ENCODE data around the gene PSME4. TPM values are rescaled to one million over a fixed set of nuclear protein-coding genes. Genes with fewer than 3 reads are reported as not detected.

PSME4 gene
- total RNA-seq, 4 donors from 2014 or later: 144 to 247 (median 162) TPM

GRCh38 chr2:53877112-53877511, 93.7 kb downstream of the PSME4 start:
- DNase-seq (no peak), ATAC-seq (no peak)
- in situ Hi-C loops (cut with MboI; ENCODE audit: low sequenced_read_pairs in 4 of 4) (no loop called here), intact Hi-C loops (cut with DNase I; ENCODE audit: low total_unique reads) (no loop called here)
- Histone ChIP-seq H3K27me3 (no peaks in the 10 kb centered on the region), H3K4me1 (peaks cover 13 to 21% of the 10 kb centered on the region in 2 donors), H3K27ac (peak overlapping the region; percentile 26 to 81 (median 69)), H3K36me3 (peaks cover 0 to 50% of the 10 kb centered on the region in 2 donors), H3K9me3 (no peaks in the 10 kb centered on the region), H3K4me3 (no peak overlapping the region)
- no peak for TF ChIP-seq CTCF (IDR thresholded peaks at IDR 0.05 in 4 of 5, conservative IDR thresholded peaks at IDR 0.05 in 1 of 5)
- no peak for TF ChIP-seq POLR2A (IDR thresholded peaks at IDR 0.05)

- Histone ChIP-seq H3K36me3 (peaks cover 0 to 52% of the 10 kb centered on the region in 2 donors), H3K9me3 (no peaks in the 10 kb centered on the region), H3K27me3 (no peaks in the 10 kb centered on the region), H3K4me3 (no peak overlapping the region), H3K27ac (peak overlapping the region; percentile 58 to 81 (median 72)), H3K4me1 (peaks cover 7 to 20% of the 10 kb centered on the region in 2 donors)
- TF ChIP-seq CTCF (IDR thresholded peaks at IDR 0.05 in 4 of 5, conservative IDR thresholded peaks at IDR 0.05 in 1 of 5) (no peak), POLR2A (IDR thresholded peaks at IDR 0.05) (no peak)
- in situ Hi-C loops (cut with MboI; ENCODE audit: low sequenced_read_pairs in 4 of 4): no loop called here
- ATAC-seq (peak; percentile 84 to 86), DNase-seq (peak; percentile 57 to 72)
- intact Hi-C loops (cut with DNase I; ENCODE audit: low total_unique reads): no loop called here
Measured at GRCh38 chr2:53874401-53874950, 96.3 kb downstream of the PSME4 start.

DNA sequence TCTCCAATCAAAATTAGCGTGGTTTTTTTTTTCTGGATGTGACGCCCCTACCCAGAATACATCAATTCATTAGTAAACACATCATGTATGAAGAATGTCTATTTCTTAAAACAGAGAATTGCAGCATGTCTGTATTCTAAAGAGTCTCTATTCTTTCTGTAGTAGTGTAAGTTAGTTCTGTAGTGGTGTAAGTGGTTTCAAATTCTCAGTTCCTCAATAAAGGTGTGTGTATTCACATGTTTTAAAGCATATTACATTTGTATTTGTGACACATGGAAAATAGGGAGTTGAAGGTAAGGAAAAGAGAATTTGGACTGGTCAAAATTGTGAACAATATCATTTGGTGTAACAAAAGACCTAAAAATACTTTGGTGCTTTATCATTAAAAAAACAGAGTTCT, 103.0 kb downstream of the PSME4 start:
- H3K4me3 ChIP-seq: no peak overlapping the region
- no peak for DNase-seq
- H3K36me3 ChIP-seq: peaks cover 0 to 55% of the 10 kb centered on the region in 2 donors
- no peak for ATAC-seq
- intact Hi-C loops (cut with DNase I; ENCODE audit: low total_unique reads): no loop called here
- peaks cover 3 to 35% of the 10 kb centered on the region in 2 donors for H3K4me1 ChIP-seq
- H3K27ac ChIP-seq: peak overlapping the region; percentile 50 to 75 (median 59)
- H3K27me3 ChIP-seq: no peaks in the 10 kb centered on the region
- no peaks in the 10 kb centered on the region for H3K9me3 ChIP-seq
- in situ Hi-C loops (cut with MboI; ENCODE audit: low sequenced_read_pairs in 4 of 4): no loop called here
- TF ChIP-seq POLR2A (IDR thresholded peaks at IDR 0.05) (no peak), CTCF (IDR thresholded peaks at IDR 0.05 in 4 of 5, conservative IDR thresholded peaks at IDR 0.05 in 1 of 5) (no peak)

GRCh38 chr2:53867169-53867568, 103.6 kb downstream of the PSME4 start:
- no peak overlapping the region for H3K4me3 ChIP-seq
- in situ Hi-C loops (cut with MboI; ENCODE audit: low sequenced_read_pairs in 4 of 4): no loop called here
- H3K27me3 ChIP-seq: no peaks in the 10 kb centered on the region
- DNase-seq (peak; percentile 47 to 72), ATAC-seq (peak; percentile 68 to 79)
- H3K4me1 ChIP-seq: peaks cover 3 to 35% of the 10 kb centered on the region in 2 donors
- intact Hi-C loops (cut with DNase I; ENCODE audit: low total_unique reads): no loop called here
- no peak for TF ChIP-seq CTCF (IDR thresholded peaks at IDR 0.05 in 4 of 5, conservative IDR thresholded peaks at IDR 0.05 in 1 of 5)
- TF ChIP-seq POLR2A (IDR thresholded peaks at IDR 0.05): no peak
- H3K36me3 ChIP-seq: peaks cover 0 to 49% of the 10 kb centered on the region in 2 donors
- H3K9me3 ChIP-seq: no peaks in the 10 kb centered on the region
- peak overlapping the region; percentile 59 to 75 (median 66) for H3K27ac ChIP-seq

GRCh38 chr2:53865962-53866361, 104.8 kb downstream of the PSME4 start:
- ATAC-seq: no peak

More at GRCh38 chr2:53865962-53866361, 104.8 kb downstream of the PSME4 start:
- Histone ChIP-seq H3K4me1 (peaks cover under 1 to 29% of the 10 kb centered on the region in 2 donors), H3K9me3 (no peaks in the 10 kb centered on the region), H3K27ac (peak overlapping the region; percentile 58 to 72 (median 59)), H3K27me3 (no peaks in the 10 kb centered on the region), H3K36me3 (peaks cover 0 to 46% of the 10 kb centered on the region in 2 donors), H3K4me3 (no peak overlapping the region)
- intact Hi-C loops (cut with DNase I; ENCODE audit: low total_unique reads): no loop called here
- DNase-seq: no peak
- TF ChIP-seq POLR2A (IDR thresholded peaks at IDR 0.05) (no peak), CTCF (IDR thresholded peaks at IDR 0.05 in 4 of 5, conservative IDR thresholded peaks at IDR 0.05 in 1 of 5) (no peak)
- in situ Hi-C loops (cut with MboI; ENCODE audit: low sequenced_read_pairs in 4 of 4): no loop called here

Measured in gastrocnemius medialis (tissue), 4 donors.